Measurements from ENCODE around the gene HYAL1. TPM values are rescaled to one million over a fixed set of nuclear protein-coding genes. Genes with fewer than 3 reads are reported as not detected.
A peak's percentile ranks its signal among the peaks of the same experiment; 100 is the strongest.

The HYAL1 gene
- polyA plus RNA-seq, 1 donor: 1.7 TPM

DNA sequence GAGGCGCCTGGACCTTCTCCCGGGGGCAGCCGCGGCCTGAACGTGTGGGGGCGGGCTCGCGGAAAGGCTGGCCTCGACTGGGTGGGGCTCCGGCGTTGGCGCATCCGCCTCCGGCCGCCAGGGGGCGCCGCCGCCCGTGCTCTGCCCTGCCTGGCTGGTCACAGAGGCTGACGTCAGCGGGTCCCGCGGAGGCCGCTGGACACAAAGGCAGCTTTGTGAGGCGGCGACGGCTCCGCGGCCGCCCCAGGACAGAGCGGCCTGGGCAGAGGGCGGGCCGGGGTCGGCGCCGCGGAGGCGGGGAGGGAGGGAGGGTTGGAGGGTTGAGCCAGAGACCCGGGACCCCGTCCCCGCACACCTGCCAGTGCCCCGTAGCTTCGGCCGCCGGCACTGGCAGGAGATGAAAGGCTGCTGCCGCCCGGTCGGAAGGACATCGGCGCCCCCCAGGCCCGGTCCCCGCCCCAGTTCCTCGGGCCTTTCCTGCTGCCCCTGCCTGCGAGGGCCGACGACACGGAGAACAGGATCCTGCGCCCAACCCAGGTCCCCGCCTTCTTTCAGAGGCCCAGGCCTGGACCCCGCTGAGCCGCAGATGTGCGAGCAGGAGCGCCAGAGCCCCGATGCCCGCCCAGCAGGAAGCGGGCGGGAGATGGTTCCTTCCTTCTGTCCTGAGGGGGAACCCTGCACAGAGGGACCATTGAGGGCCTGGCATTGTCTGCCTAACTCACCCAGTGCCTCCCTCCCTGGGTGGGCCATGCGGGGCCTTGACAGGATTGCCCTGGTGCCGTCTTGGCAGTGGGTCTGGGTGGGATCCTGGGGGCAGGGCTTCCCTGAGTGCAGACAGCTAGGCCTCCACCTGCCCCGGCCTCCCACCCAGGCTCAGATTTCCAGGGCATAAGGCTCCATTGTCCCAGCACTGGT lies 43.1 kb downstream of the HYAL1 start:
- DNase-seq (ENCODE audit: low read depth): peak; percentile 81

DNA sequence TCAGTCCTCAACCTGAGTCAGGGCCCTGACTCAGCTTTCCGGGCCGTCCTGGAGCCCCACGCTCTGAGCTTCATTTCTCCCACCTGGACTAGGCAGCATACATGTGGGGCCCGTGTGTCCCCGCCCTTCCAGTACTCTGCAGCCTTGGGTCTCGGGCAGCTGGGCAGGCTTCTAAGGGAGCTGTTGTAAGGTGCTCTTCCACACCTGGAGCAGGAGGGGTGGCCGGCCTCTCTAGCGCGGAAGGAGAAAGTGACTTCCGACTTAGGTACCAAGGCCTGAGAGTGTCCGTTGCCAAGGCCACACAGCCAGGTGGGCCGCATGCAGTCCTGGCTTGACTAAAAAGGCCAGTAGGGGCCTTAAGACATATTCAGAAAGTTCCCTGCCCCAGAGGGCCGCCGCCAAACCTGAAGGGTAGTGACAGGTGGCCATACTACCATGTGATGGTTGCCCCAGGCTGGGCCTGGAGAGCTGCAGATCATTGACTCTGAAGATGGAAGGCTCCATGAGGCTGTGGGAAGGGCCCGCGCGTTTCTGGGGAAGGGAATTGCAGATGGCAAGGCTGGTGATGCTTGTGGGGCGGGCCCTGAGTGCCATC lies 43.8 kb downstream of the HYAL1 start:
- DNase-seq (ENCODE audit: low read depth): no peak

- DNase-seq (ENCODE audit: low read depth): no peak
Measured at GRCh38 chr3:50258979-50259378, 44.4 kb downstream of the HYAL1 start.

DNA sequence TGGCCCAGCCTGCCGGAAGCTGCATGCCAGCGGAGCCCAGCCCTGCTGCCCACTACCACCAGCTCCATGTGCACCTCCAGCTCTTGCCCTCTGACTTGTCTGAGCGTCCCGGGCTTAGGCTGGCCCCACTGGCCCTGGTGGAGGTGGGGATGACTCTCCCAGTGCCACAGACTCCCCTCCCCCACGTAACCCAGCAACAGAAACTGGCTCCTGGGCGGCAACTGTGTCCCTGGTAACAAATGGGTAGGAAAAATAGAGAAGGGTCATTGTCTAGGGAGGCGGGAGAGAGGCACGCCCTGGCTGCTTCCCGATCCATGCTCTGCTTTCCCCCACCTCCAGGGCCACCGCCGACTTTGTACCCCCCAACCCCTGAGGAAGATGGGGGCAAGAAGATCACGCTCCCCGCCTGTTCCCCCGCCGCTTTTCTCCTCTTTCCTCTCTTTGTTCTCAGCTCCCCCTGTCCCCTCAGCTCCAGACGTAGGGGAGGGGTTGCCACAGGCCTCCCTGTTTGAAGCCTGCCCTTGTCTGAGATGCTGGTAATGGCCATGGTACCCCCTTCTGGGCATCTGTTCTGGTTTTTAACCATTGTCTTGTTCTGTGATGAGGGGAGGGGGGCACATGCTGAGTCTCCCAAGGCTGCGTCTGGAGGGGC lies 45.2 kb downstream of the HYAL1 start:
- no peak for DNase-seq (ENCODE audit: low read depth)

- no peak for DNase-seq (ENCODE audit: low read depth)
Measured at GRCh38 chr3:50256978-50257890, 46.1 kb downstream of the HYAL1 start.

DNA sequence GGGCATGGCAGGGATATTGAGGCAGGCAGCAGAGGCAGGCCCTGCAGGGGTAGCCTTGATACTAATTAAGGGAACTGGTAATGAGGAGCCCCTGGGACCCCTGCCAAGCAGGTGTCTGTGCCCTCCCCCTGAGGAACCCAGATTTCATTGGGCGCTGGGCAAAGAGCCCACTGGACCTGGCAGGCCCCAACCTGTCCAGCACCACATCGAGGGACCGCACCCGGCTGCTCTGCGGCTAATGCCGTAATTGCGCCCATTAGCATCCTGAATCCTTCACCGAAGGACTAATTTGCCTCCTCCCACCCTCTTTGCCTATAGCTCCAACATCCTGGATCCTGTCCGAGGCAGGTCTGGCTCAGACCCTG lies 48.1 kb downstream of the HYAL1 start:
- DNase-seq (ENCODE audit: low read depth): no peak

- DNase-seq (ENCODE audit: low read depth): no peak
Measured at GRCh38 chr3:50254577-50255250, 48.7 kb downstream of the HYAL1 start.

DNA sequence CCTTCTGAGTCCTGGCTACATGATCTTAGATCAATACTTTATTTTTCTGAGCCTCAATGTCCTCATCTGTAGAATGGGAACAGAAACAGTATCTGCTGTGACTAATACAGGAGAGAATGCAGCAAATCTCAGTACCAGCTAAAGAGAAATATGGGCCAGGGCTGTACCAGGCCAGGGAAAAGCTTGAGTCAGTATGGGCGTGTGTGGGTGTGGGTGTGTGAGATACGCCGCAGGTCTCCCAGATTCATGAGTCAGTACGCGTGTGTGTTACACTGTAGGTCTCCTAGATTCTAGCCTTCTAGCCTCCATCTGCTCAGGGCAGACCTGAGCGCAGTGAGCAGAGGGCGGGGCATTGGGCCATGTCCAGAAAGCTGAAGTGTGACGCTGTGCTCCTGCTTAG lies 52.2 kb downstream of the HYAL1 start:
- DNase-seq (ENCODE audit: low read depth): no peak

- no peak for DNase-seq (ENCODE audit: low read depth)
Measured at GRCh38 chr3:50250514-50250913, 52.9 kb downstream of the HYAL1 start.

Other genes with a start within 250 kb of the HYAL1 start
- 171 TPM for gene RBM5, start 214.7 kb downstream of the HYAL1 start, polyA plus RNA-seq (ENCODE audit: insufficient read length)
- gene SEMA3F, start 148.2 kb downstream of the HYAL1 start, polyA plus RNA-seq (ENCODE audit: insufficient read length): 9.0 TPM
- gene GNAT1, start 112.0 kb downstream of the HYAL1 start, polyA plus RNA-seq (ENCODE audit: insufficient read length): not detected
- gene SLC38A3, start 98.3 kb downstream of the HYAL1 start, polyA plus RNA-seq (ENCODE audit: insufficient read length): 3.9 TPM
- 158 TPM for gene GNAI2, start 67.4 kb downstream of the HYAL1 start, polyA plus RNA-seq (ENCODE audit: insufficient read length)
- 36.7 TPM for gene SEMA3B, start 34.4 kb downstream of the HYAL1 start, polyA plus RNA-seq (ENCODE audit: insufficient read length)
- gene LSMEM2, start 24.5 kb downstream of the HYAL1 start, polyA plus RNA-seq (ENCODE audit: insufficient read length): 41.6 TPM
- gene IFRD2, start 11.1 kb downstream of the HYAL1 start, polyA plus RNA-seq (ENCODE audit: insufficient read length): 46.2 TPM
- 2.3 TPM for gene HYAL3, start 4.2 kb downstream of the HYAL1 start, polyA plus RNA-seq (ENCODE audit: insufficient read length)
- gene NAA80, start 4.2 kb downstream of the HYAL1 start, polyA plus RNA-seq (ENCODE audit: insufficient read length): 6.3 TPM
- gene HYAL2, start 19.2 kb upstream of the HYAL1 start, polyA plus RNA-seq (ENCODE audit: insufficient read length): 39.7 TPM
- 16.4 TPM for gene TUSC2, start 24.6 kb upstream of the HYAL1 start, polyA plus RNA-seq (ENCODE audit: insufficient read length)
- 32.8 TPM for gene RASSF1, start 37.3 kb upstream of the HYAL1 start, polyA plus RNA-seq (ENCODE audit: insufficient read length)
- 1.1 TPM for gene ZMYND10, start 42.2 kb upstream of the HYAL1 start, polyA plus RNA-seq (ENCODE audit: insufficient read length)
- gene NPRL2, start 47.2 kb upstream of the HYAL1 start, polyA plus RNA-seq (ENCODE audit: insufficient read length): 19.6 TPM
- 5.2 TPM for gene CYB561D2, start 47.3 kb upstream of the HYAL1 start, polyA plus RNA-seq (ENCODE audit: insufficient read length)
- 23.3 TPM for gene TMEM115, start 55.9 kb upstream of the HYAL1 start, polyA plus RNA-seq (ENCODE audit: insufficient read length)
- 4.3 TPM for gene CACNA2D2, start 200.1 kb upstream of the HYAL1 start, polyA plus RNA-seq (ENCODE audit: insufficient read length)